Stimulated activated naive B cell treated with anti-CD40 and anti-IgM and Interleukin-4, amounts not matched to agents 10 μg/mL and 1 μg/mL and 100 μg/mL, for 72 hours (primary cell): ENCODE measurements around the gene RTTN.

Source experiments
- ATAC-seq, 2 donors: fragments of 150-1000 bp; cut with Tn5 transposase; replicated peaks; 2 replicates each; pipeline ENCODE4 v1.10.0; 2021; ENCODE audit warnings: moderate library complexity in 1 of 2
- DNase-seq: peaks from one replicate; pipeline ENCODE4 v3.0.0; 2021
- H3K27ac Mint-ChIP-seq: one replicate; pipeline ENCODE4 v1.8.0; 2022; ENCODE audit warnings: mild to moderate bottlenecking, mixed read lengths
- H3K27me3 Mint-ChIP-seq, 2 donors: one replicate each; pipeline ENCODE4 v1.8.0; 2022; ENCODE audit warnings: mixed read lengths in 2 of 2
- H3K36me3 Mint-ChIP-seq, 2 donors: one replicate each; pipeline ENCODE4 v1.8.0; 2022; ENCODE audit warnings: mixed read lengths in 2 of 2, mild to moderate bottlenecking in 1 of 2
- H3K4me1 Mint-ChIP-seq, 2 donors: one replicate each; pipeline ENCODE4 v1.8.0; 2022; ENCODE audit warnings: mixed read lengths in 2 of 2, mild to moderate bottlenecking in 1 of 2
- H3K4me3 Mint-ChIP-seq, 2 donors: one replicate each; pipeline ENCODE4 v1.8.0; 2022; ENCODE audit warnings: mild to moderate bottlenecking in 2 of 2, mixed read lengths in 2 of 2, moderate library complexity in 1 of 2
- H3K9me3 Mint-ChIP-seq, 2 donors: one replicate each; pipeline ENCODE4 v1.8.0; 2022; ENCODE audit warnings: mixed read lengths in 2 of 2, mild to moderate bottlenecking in 1 of 2

Gene RTTN

GRCh38 chr18:70154591-70155194, 50.8 kb downstream of the RTTN start:
- ATAC-seq (no peak), DNase-seq (no peak)
- H3K9me3 Mint-ChIP-seq, result no peaks in the 10 kb centered on the region
- H3K27ac Mint-ChIP-seq, result no peak overlapping the region
- no peaks in the 10 kb centered on the region for H3K27me3 Mint-ChIP-seq
- H3K4me3 Mint-ChIP-seq, result no peak overlapping the region
- peaks cover 39 to 61% of the 10 kb centered on the region in 2 donors for H3K36me3 Mint-ChIP-seq
- H3K4me1 Mint-ChIP-seq, result peaks cover 14 to 16% of the 10 kb centered on the region in 2 donors

DNA sequence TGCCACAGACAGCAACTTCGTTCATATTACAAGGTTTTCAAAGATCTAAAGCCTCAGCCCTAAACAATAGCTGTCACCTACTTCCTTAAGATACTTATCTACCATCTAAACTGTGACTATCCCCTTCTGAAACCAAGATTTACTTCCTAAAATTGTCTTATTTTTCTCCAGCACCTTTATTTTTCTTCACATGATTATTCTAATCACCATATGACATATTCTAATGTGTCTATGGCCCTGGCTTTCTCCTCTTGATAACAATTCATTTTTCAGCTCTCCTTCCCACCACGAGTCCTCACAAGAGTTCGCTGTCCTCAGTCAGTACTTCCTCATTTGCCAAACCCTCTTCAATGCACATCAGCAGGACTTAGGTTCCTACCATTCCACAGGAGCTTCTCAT, 53.9 kb downstream of the RTTN start:
- no peak for ATAC-seq
- H3K36me3 Mint-ChIP-seq, result peaks cover 22 to 39% of the 10 kb centered on the region in 2 donors
- no peak for DNase-seq
- H3K9me3 Mint-ChIP-seq, result no peaks in the 10 kb centered on the region
- no peak overlapping the region for H3K27ac Mint-ChIP-seq
- H3K4me1 Mint-ChIP-seq, result peaks cover 6 to 8% of the 10 kb centered on the region in 2 donors
- no peak overlapping the region for H3K4me3 Mint-ChIP-seq
- H3K27me3 Mint-ChIP-seq, result no peaks in the 10 kb centered on the region

DNA sequence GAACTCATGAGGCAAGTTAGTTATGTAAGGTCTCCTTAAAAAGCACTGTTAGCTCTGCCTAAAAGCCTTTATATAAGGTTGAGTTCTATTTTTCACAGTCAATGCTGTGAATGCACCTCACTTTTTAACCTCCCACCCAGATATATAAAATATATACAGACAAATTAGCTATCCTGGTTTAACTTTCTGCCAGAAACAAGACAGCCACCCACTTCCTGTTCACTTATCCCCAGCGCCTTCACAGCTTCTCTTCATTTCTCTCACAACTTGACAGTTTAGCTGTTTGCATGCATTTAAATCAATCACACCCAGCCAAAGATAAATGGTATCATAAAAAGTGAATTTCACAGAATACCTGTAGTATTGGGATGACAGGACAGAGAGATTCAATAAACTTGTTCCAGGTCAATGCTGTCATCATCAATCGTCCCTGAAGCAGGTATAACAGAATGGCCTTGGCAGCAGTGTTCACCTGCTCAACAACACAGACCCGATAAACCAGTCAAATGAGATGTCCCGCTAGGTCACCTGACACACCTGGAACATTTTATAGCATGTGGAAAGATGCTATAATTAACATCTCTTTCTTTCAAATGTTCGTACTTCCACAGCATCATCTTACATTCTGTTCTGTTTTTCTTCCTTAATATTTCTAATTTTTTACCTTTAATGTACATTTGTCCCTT, 55.7 kb downstream of the RTTN start:
- Mint-ChIP-seq H3K27me3 (no peaks in the 10 kb centered on the region), H3K36me3 (peaks cover 20 to 35% of the 10 kb centered on the region in 2 donors), H3K27ac (no peak overlapping the region), H3K4me3 (no peak overlapping the region), H3K4me1 (peaks cover 6 to 8% of the 10 kb centered on the region in 2 donors), H3K9me3 (no peaks in the 10 kb centered on the region)
- no peak for DNase-seq
- ATAC-seq, result no peak

- peaks cover 6 to 9% of the 10 kb centered on the region in 2 donors for H3K4me1 Mint-ChIP-seq
- H3K27me3 Mint-ChIP-seq, result no peaks in the 10 kb centered on the region
- no peak overlapping the region for H3K4me3 Mint-ChIP-seq
- H3K27ac Mint-ChIP-seq, result no peak overlapping the region
- H3K9me3 Mint-ChIP-seq, result peaks cover 0 to 5% of the 10 kb centered on the region in 2 donors
- H3K36me3 Mint-ChIP-seq, result peaks cover 22 to 36% of the 10 kb centered on the region in 2 donors
- ATAC-seq (no peak), DNase-seq (no peak)
These were observed 56.3 kb downstream of the RTTN start for GRCh38 chr18:70149156-70149555.

DNA sequence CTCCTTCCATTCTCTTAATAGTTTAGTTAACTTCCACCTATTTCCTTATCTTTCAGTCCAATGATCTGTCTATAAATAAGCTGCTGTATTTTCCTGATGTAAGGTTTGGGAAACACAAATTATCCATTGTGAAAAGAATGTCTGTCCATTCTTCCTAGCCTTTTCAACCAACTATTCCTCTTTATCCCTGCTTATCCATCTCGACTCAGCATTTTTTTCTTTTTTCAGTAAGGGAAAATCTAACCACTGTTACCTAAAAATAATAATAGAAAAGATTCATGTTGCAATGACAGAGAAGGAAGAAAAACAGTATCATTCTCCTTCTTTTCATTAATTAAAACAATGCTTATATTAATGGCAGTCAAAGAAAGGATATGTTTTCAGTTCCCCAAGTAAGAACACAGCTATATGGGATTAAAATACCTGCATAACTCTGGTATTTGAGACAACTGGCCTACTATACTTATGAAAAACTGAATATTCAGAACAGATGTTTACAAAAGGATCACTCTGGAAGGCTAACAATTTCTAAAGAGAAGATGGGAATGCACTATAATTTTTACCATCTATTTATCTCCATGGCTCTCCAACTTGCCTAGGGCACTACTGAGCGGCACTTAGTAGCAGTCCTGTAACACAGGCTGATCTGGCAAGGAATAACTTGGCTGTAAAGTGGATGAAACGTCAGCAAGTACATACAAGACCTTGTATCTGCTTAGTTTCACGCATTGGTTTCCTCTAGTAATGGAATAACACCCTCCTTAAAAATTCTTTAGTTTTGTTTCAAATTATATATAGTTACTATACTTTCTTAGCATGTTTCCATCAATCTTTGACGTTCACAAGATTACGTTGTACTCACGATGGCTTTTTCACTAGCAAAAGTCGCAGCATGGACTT, 57.2 kb downstream of the RTTN start:
- DNase-seq (no peak), ATAC-seq (no peak)
- Mint-ChIP-seq H3K36me3 (peaks cover 25 to 41% of the 10 kb centered on the region in 2 donors), H3K27me3 (no peaks in the 10 kb centered on the region), H3K9me3 (peaks cover 1 to 7% of the 10 kb centered on the region in 2 donors), H3K4me1 (peaks cover 6 to 9% of the 10 kb centered on the region in 2 donors), H3K27ac (no peak overlapping the region), H3K4me3 (no peak overlapping the region)

- no peak for ATAC-seq
- Mint-ChIP-seq H3K9me3 (peaks cover 7 to 9% of the 10 kb centered on the region in 2 donors), H3K4me3 (no peak overlapping the region), H3K27me3 (no peaks in the 10 kb centered on the region), H3K27ac (no peak overlapping the region), H3K36me3 (peaks cover 40 to 50% of the 10 kb centered on the region in 2 donors), H3K4me1 (peaks cover 0 to 2% of the 10 kb centered on the region in 2 donors)
- no peak for DNase-seq
These were observed 59.3 kb downstream of the RTTN start for GRCh38 chr18:70146174-70146573.

DNA sequence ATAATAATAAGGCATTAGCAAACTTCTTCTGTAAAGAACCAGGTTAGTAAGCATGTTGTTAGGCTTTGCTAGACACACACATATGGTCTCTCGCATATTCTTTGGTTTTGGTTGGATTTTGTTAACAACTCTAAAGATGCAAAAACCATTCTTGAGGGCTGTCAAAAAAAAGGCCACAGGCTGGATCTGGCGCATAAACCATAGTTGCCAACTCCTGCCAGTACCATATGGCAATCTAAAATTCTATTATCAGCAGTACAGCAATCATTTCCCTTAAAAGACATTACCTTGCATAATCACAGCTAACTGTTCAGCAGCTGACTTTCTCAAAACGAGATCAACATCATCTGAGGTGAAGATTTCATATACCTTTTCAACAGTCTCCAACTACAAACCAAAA, 63.5 kb downstream of the RTTN start:
- Mint-ChIP-seq H3K4me1 (peaks cover 0 to 2% of the 10 kb centered on the region in 2 donors), H3K27ac (no peak overlapping the region), H3K27me3 (no peaks in the 10 kb centered on the region), H3K4me3 (no peak overlapping the region), H3K9me3 (peaks cover 7 to 9% of the 10 kb centered on the region in 2 donors), H3K36me3 (peaks cover 37 to 51% of the 10 kb centered on the region in 2 donors)
- DNase-seq (no peak), ATAC-seq (no peak)

DNA sequence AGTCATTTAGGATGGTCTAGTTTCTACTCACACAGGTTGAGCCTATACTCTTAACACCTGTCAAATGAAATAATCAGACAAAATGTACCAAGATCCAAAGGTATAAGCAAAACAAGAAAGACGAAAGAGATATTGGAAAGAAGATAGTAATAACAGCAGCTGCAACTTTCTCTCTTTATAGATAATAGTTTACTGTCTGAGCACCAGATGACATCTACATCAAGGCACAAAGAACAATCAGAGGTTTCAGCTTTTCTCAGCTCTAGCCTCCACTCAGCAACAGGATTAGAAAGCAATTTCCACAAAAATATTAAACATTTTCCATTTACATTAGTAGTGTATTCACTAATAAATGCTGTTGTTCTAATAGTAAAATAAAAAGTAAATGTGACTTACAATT, 66.3 kb downstream of the RTTN start:
- no peak for ATAC-seq
- H3K36me3 Mint-ChIP-seq, result peaks cover 25 to 43% of the 10 kb centered on the region in 2 donors
- no peak overlapping the region for H3K27ac Mint-ChIP-seq

DNA sequence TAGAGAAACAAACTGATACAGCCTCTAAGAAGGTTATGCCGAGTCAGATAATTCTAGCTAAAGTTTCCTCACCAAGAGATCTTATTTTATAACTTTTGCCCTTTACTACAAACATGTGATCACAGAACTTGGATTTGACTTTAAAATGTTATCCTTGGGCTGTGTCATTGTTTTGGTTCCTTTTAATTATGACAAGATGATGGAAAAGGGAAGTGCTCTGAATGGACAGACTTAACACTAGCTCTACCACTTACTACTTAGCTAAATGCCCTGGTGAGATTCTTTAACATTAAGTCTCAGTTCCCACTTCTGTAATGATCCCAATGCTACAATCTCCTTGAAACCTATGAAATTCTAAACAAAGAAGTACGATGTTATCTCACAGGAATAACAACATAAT, 69.9 kb downstream of the RTTN start:
- no peak overlapping the region for H3K27ac Mint-ChIP-seq
- H3K36me3 Mint-ChIP-seq, result peaks cover 8 to 35% of the 10 kb centered on the region in 2 donors
- ATAC-seq, result peak; percentile 81 to 82

More for the DNA sequence above, 66.3 kb downstream of the RTTN start:
- Mint-ChIP-seq H3K9me3 (peaks cover 4 to 7% of the 10 kb centered on the region in 2 donors), H3K4me3 (no peak overlapping the region), H3K4me1 (peaks cover 5 to 8% of the 10 kb centered on the region in 2 donors), H3K27me3 (no peaks in the 10 kb centered on the region)
- DNase-seq, result no peak

DNA sequence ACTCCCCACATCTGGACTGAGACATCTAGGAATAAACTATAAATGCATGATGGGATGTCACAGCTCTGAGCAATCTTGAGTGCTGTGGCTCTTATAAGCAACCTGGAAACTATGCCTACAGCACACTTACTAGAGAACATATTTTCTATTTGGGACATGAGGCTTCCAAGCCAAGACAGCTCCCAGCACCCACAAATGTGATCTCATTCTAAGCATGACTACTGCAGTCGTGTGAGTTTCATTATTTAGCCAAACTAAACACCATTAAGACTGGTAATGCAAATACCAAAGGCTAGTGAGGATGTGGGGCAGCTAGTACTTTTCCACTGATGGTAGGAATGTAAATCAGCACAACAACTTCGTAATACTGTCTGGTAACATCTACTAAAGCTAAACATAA, 72.5 kb downstream of the RTTN start:
- Mint-ChIP-seq H3K4me3 (no peak overlapping the region), H3K4me1 (peaks cover 5 to 8% of the 10 kb centered on the region in 2 donors), H3K27ac (no peak overlapping the region), H3K9me3 (peaks cover 6 to 11% of the 10 kb centered on the region in 2 donors), H3K36me3 (peaks cover 22 to 47% of the 10 kb centered on the region in 2 donors), H3K27me3 (no peaks in the 10 kb centered on the region)
- DNase-seq (no peak), ATAC-seq (no peak)

More for the DNA sequence above, 69.9 kb downstream of the RTTN start:
- no peak for DNase-seq
- H3K27me3 Mint-ChIP-seq, result no peaks in the 10 kb centered on the region
- H3K4me1 Mint-ChIP-seq, result peaks cover 5 to 8% of the 10 kb centered on the region in 2 donors
- H3K4me3 Mint-ChIP-seq, result no peak overlapping the region
- peaks cover 0 to under 1% of the 10 kb centered on the region in 2 donors for H3K9me3 Mint-ChIP-seq

- Mint-ChIP-seq H3K27ac (no peak overlapping the region), H3K36me3 (peaks cover 23 to 41% of the 10 kb centered on the region in 2 donors)
- DNase-seq, result no peak
These were observed 77.2 kb downstream of the RTTN start for GRCh38 chr18:70128271-70128670.

DNA sequence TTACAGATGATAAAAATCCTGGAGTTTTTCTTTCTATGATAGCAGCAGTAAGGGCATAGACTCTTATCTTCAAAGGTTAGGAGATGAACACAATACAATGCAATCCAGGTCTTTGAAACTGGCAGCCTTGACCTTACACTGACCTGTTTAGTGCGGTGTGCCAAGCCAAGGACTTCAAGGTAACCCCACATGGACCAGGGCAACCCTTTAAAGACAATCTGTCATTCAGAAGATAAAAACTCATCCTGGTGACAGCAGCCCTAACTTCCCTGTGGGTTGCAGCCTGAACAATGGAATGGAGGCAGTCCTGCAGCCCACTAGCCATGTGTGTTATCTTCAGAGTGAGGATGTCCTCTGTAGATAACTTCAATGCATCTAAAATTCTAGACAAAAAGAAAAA, 78.1 kb downstream of the RTTN start:
- no peaks in the 10 kb centered on the region for H3K27me3 Mint-ChIP-seq
- no peak for DNase-seq
- peaks cover 23 to 38% of the 10 kb centered on the region in 2 donors for H3K36me3 Mint-ChIP-seq
- H3K27ac Mint-ChIP-seq, result no peak overlapping the region
- no peak overlapping the region for H3K4me3 Mint-ChIP-seq
- ATAC-seq, result no peak
- peaks cover 6 to 11% of the 10 kb centered on the region in 2 donors for H3K9me3 Mint-ChIP-seq
- no peaks in the 10 kb centered on the region for H3K4me1 Mint-ChIP-seq

More at GRCh38 chr18:70128271-70128670, 77.2 kb downstream of the RTTN start:
- Mint-ChIP-seq H3K4me3 (no peak overlapping the region), H3K9me3 (peaks cover 6 to 11% of the 10 kb centered on the region in 2 donors), H3K27me3 (no peaks in the 10 kb centered on the region), H3K4me1 (no peaks in the 10 kb centered on the region)
- no peak for ATAC-seq

DNA sequence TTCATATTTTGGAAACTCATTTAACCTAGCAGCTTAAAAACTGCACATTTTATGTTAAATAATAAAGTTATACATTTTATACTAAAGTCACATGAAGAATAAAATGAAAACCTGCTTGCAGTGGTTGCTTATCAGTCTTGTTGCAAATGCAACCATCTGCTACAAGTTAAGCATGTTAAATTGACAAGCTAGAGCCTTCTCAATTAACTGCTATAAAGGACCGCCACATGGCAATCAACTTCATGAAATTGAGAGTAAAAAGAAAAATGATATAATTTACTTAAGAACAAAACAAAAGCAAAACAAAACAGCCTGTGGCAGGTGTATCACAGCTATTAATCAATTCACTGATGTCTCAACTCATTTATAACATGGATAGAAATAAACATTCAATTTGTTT, 78.7 kb downstream of the RTTN start:
- Mint-ChIP-seq H3K27me3 (no peaks in the 10 kb centered on the region), H3K4me1 (peaks cover 0 to 3% of the 10 kb centered on the region in 2 donors), H3K9me3 (peaks cover 6 to 11% of the 10 kb centered on the region in 2 donors), H3K36me3 (peaks cover 21 to 37% of the 10 kb centered on the region in 2 donors), H3K27ac (no peak overlapping the region), H3K4me3 (no peak overlapping the region)
- DNase-seq (no peak), ATAC-seq (no peak)

DNA sequence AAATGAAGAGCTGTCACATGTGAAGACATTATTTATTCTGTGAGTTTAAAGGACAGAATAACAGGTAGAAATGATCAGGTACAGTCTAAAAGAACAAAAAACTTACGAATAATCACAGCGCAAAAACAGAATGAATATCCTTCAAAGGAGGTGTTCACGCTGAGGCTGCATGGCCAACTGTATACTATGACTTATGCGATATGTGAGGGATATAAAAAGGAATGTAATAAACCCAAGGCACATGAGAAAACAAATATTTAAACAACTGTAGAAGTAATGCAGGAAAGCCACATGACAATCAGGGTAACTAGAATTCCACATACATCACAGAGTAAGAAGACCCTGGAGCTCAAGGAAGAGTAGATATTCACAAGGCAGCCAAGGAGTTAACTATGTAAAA, 81.3 kb downstream of the RTTN start:
- DNase-seq (no peak), ATAC-seq (no peak)
- H3K4me1 Mint-ChIP-seq, result peaks cover 2 to 6% of the 10 kb centered on the region in 2 donors
- H3K27me3 Mint-ChIP-seq, result no peaks in the 10 kb centered on the region
- H3K9me3 Mint-ChIP-seq, result peaks cover 0 to 2% of the 10 kb centered on the region in 2 donors
- no peak overlapping the region for H3K4me3 Mint-ChIP-seq
- peaks cover 13 to 33% of the 10 kb centered on the region in 2 donors for H3K36me3 Mint-ChIP-seq
- H3K27ac Mint-ChIP-seq, result no peak overlapping the region
